M059J (cell line): ENCODE data around the gene ZNRF3. TPM values are rescaled to one million over a fixed set of nuclear protein-coding genes. Genes with fewer than 3 reads are reported as not detected.
"Not testable (repeated sequence)": the region's sequence is repeated elsewhere in the genome, so short reads cannot be mapped to it uniquely, and the experiment has no call there.

Experiments
- DNase-seq: peaks from one replicate; pipeline ENCODE4 v3.0.0-alpha.2; 2012; ENCODE audit warnings: low read depth
- total RNA-seq: library from RNA; depleted of rRNA; stranded (reverse); fragments of >200 nt; shearing (Covaris generic); gene quantifications from 2 replicates; pipeline ENCODE4 v1.2.3, GENCODE V29; 2014; rRNA removed

Gene ZNRF3
- total RNA-seq, result 2.5 and 5.1 TPM in 2 replicates

- DNase-seq, result peak; percentile 77
Observed at GRCh38 chr22:28882878-28883656, at the start of gene ZNRF3. ZNRF3 (plus strand) TSS chr22:28883572; CDS start chr22:28883767, 195 bp downstream.

- DNase-seq, result no peak
Observed at GRCh38 chr22:28835630-28836189, 47.7 kb upstream of the ZNRF3 start.

GRCh38 chr22:28837640-28838039, 45.7 kb upstream of the ZNRF3 start:
- no peak for DNase-seq

- DNase-seq, result no peak
Observed at GRCh38 chr22:28838971-28839370, 44.4 kb upstream of the ZNRF3 start.

- no peak for DNase-seq
Observed at GRCh38 chr22:28841111-28841510, 42.3 kb upstream of the ZNRF3 start.

GRCh38 chr22:28843633-28844032, 39.7 kb upstream of the ZNRF3 start:
- DNase-seq, result no peak

GRCh38 chr22:28844277-28844676, 39.1 kb upstream of the ZNRF3 start:
- not testable (repeated sequence) for DNase-seq

DNA sequence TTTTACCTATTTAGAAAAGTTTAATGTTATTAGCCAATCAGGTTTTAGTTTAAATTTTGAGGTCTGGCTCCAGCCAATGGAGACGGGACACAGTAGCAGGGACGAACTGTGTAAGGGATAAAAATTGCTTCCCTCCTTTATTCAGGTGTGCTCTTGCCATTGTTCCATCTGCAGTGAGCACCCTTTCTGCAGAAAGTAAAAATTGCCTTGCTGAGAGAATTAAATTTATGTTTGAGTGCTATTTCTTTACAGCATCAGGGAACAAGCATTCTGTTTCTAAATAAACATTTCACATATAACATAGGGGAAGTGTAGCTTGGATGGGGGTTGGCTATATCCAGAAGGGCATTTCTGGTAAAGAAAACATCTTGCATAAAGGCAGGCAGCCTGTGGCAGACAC, 36.4 kb upstream of the ZNRF3 start:
- DNase-seq, result no peak

DNA sequence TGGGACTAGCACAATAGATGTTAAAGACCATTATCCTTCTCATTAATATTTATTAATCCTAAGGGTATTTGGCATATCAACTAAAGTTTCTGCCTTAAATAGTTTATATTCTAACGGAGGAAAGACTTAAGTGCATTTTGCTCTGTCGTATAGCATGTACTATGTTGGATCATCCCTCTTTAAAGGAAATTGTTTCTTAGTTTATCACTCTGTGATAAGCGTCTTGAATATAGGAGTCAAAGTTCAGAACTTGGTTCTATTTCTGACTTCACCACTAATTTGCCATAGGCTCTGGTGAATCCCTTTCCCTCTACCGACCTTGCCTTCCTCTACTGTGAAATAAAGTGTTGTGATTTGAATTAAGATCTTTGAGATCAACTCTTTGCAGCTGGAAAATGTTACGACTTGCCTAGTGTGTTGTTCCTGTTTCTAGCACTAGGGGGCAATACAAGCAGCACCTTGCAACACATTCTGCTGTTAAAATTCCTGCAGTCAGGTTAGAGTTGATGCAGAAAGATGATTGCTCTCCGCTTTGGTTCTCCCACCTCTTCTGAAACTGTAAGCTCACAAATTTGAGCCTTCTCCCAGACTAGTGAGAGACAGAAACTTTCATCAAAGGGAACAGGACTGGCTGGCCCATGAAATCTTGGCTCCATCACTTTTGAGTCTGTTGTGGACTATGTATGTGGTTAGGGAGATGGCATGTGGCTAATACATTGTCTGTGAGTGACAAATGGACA, 27.8 kb upstream of the ZNRF3 start:
- peak; percentile 52 for DNase-seq

- DNase-seq, result no peak
Observed at GRCh38 chr22:28856095-28856455, 27.3 kb upstream of the ZNRF3 start.

DNA sequence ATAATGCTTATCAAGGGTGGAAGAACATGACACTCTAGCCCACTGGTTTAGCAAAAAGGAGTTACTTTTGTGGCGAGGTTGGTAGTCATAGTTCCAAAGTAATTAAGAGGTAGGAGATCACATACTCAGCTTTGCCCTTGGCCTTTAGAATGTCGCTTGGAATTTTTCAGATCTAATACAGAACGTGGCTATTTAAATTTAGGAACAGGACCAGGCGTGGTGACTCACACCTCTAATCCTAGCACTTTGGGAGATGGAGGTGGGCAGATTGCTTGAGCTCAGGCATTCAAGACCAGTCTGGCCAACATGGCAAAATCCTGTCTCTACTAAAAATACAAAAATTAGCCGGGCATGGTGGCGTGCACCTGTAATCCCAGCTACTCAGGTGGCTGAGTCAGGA, 26.1 kb upstream of the ZNRF3 start:
- DNase-seq, result peak; percentile 7

- DNase-seq, result no peak
Observed at GRCh38 chr22:28864878-28865596, 18.3 kb upstream of the ZNRF3 start.

DNA sequence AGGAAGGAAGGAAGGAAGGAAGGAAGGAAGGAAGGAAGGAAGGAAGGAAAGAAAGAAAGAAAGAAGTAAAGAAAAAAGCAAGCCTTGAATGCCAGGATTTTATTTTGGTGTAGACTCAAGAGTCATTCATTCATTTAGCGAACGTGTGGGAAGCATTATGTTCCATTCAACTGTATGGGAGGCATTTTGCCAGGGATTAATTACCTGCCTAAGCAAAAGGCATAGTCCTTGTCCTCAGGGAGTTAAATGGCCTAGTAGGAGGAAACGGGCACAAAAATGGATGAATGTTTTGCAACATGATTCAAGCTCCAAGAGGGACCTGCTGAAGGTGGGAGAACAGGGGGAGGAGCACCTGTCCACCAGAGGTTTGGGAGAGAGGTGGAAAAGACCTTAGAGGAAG, 16.2 kb upstream of the ZNRF3 start:
- no peak for DNase-seq

GRCh38 chr22:28868389-28868788, 15.0 kb upstream of the ZNRF3 start:
- DNase-seq, result not testable (repeated sequence)

- DNase-seq, result no peak
Observed at GRCh38 chr22:28869736-28870135, 13.6 kb upstream of the ZNRF3 start.

GRCh38 chr22:28873183-28873963, 10.0 kb upstream of the ZNRF3 start:
- no peak for DNase-seq

DNA sequence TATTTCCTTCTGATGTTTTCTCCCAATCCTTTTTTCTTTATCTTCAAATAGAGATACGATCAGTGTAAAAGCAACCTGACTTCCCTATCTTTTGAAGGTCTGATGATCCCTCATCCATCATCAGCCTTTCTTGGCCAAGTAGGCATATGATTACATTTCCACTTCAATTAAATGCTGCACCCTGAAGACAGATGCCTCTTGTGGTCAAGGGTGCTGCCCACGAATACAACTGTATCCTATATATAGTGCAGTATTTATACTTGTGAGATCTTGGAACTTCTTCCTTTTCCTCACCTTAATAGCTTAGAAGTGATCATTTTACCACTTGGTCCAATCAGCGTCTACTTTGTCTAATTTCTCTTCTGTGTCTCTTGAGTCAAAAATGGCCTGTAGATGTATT, 9.3 kb upstream of the ZNRF3 start:
- DNase-seq, result no peak

- no peak for DNase-seq
Observed at GRCh38 chr22:28874811-28875320, 8.5 kb upstream of the ZNRF3 start.

DNA sequence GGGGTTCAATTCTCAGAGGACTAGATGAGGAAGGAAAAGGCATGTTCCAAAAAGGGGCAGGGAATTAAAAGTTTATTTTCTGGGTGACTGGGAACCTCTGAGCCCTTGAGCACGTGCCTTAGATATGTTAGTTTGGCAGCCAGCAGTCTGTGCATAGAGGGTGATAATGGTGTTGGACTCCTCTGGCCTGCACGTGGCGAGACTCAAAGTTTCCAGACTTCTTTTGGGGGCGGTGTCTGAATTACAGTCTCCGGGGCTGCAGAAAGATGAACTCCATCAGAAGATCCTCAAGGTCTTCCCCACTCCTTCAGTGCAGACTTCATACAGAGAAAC, 861 bp upstream of the ZNRF3 start:
- peak; percentile 46 for DNase-seq

DNA sequence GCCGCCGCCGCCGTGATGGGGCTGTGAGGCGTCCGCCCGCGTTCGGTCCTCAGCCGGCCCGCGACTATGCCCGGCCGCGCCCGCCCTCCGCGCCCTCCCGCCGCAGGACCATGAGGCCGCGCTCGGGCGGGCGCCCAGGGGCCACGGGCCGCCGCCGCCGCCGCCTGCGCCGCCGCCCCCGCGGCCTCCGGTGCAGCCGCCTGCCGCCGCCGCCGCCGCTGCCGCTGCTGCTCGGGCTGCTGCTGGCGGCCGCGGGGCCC, 215 bp downstream of the ZNRF3 start:
- no peak for DNase-seq

- peak; percentile 29 for DNase-seq
Observed at GRCh38 chr22:28883917-28884746, 760 bp downstream of the ZNRF3 start.
